HFFc6 (cell line): Measurements from ENCODE around the gene TNFSF12. TPM values are rescaled to one million over a fixed set of nuclear protein-coding genes. Genes with fewer than 3 reads are reported as not detected.

Experiments used
- DNase-seq: peaks from one replicate; pipeline ENCODE4 v3.0.0-alpha.2; 2018
- H3K27ac Mint-ChIP-seq: 2 replicates; pipeline ENCODE4 v1.8.0; 2020; ENCODE audit warnings: mild to moderate bottlenecking, mixed read lengths
- H3K27me3 Mint-ChIP-seq: 2 replicates; pipeline ENCODE4 v1.8.0; 2021; ENCODE audit warnings: mild to moderate bottlenecking, moderate library complexity, mixed read lengths; ENCODE audit not compliant: insufficient read depth
- H3K36me3 Mint-ChIP-seq: 2 replicates; pipeline ENCODE4 v1.8.0; 2021; ENCODE audit warnings: low read depth, mixed read lengths
- H3K4me1 Mint-ChIP-seq: 2 replicates; pipeline ENCODE4 v1.8.0; 2020; ENCODE audit warnings: low read depth, mixed read lengths
- H3K4me3 Mint-ChIP-seq: 2 replicates; pipeline ENCODE4 v1.8.0; 2020; ENCODE audit warnings: mild to moderate bottlenecking, moderate library complexity, mixed read lengths
- H3K9me3 Mint-ChIP-seq: 2 replicates; pipeline ENCODE4 v1.8.0; 2020; ENCODE audit warnings: mild to moderate bottlenecking, mixed read lengths
- CTCF ChIP-seq: fragments of 200-600 bp; sonication (generic); IDR thresholded peaks from 2 replicates; pipeline ENCODE4 v1.5.0; 2021; ENCODE audit warnings: antibody characterized with exemption, mild to moderate bottlenecking
- total RNA-seq, 6 experiments: library from RNA; stranded (reverse); fragmentation: NEBNext Ultra II Directional; extraction: Animal tissue kit (Norgen Biotek cat#: 25700); gene quantifications; 2 replicates in 1 of 6; 3 replicates in 5 of 6; pipeline ENCODE4 v1.2.3, GENCODE V29; 2021

TNFSF12 gene
- total RNA-seq, 6 experiments from 2014 or later = 22.0 to 28.3 (median 25.4) TPM

- Mint-ChIP-seq H3K4me1 (peaks cover 63% of the 10 kb centered on the region), H3K36me3 (peaks cover 84% of the 10 kb centered on the region)
These were observed 24.6 kb downstream of the TNFSF12 start for GRCh38 chr17:7573324-7574080.

GRCh38 chr17:7574176-7574953, 25.5 kb downstream of the TNFSF12 start:
- Mint-ChIP-seq H3K4me1 (peaks cover 71% of the 10 kb centered on the region), H3K27me3 (peaks cover 59% of the 10 kb centered on the region), H3K9me3 (peaks cover 9% of the 10 kb centered on the region), H3K4me3 (peak overlapping the region; percentile 94), H3K27ac (peak overlapping the region; percentile 97), H3K36me3 (peaks cover 83% of the 10 kb centered on the region)
- no peak for DNase-seq
- no peak for TF ChIP-seq CTCF

More at GRCh38 chr17:7573324-7574080, 24.6 kb downstream of the TNFSF12 start:
- Mint-ChIP-seq H3K27ac (peak overlapping the region; percentile 97), H3K4me3 (peak overlapping the region; percentile 94), H3K9me3 (peaks cover 9% of the 10 kb centered on the region), H3K27me3 (peaks cover 51% of the 10 kb centered on the region)
- no peak for TF ChIP-seq CTCF
- peak; percentile 78 for DNase-seq

- H3K4me3 Mint-ChIP-seq = peak overlapping the region; percentile 94
- no peak for TF ChIP-seq CTCF
- H3K27me3 Mint-ChIP-seq = peaks cover 70% of the 10 kb centered on the region
- peak overlapping the region; percentile 97 for H3K27ac Mint-ChIP-seq
- peaks cover 78% of the 10 kb centered on the region for H3K36me3 Mint-ChIP-seq
- H3K9me3 Mint-ChIP-seq = peaks cover 15% of the 10 kb centered on the region
- H3K4me1 Mint-ChIP-seq = peaks cover 82% of the 10 kb centered on the region
- no peak for DNase-seq
These were observed 26.6 kb downstream of the TNFSF12 start for GRCh38 chr17:7575481-7575883.

- no peak for TF ChIP-seq CTCF
- H3K27ac Mint-ChIP-seq = peak overlapping the region; percentile 97
These were observed 27.1 kb downstream of the TNFSF12 start for GRCh38 chr17:7575959-7576358.

GRCh38 chr17:7576432-7576937, 27.6 kb downstream of the TNFSF12 start:
- DNase-seq = no peak
- TF ChIP-seq CTCF = no peak
- Mint-ChIP-seq H3K27ac (peak overlapping the region; percentile 97), H3K4me3 (peak overlapping the region; percentile 94), H3K4me1 (peaks cover 84% of the 10 kb centered on the region), H3K27me3 (peaks cover 71% of the 10 kb centered on the region), H3K9me3 (peaks cover 15% of the 10 kb centered on the region), H3K36me3 (peaks cover 77% of the 10 kb centered on the region)

More at GRCh38 chr17:7575959-7576358, 27.1 kb downstream of the TNFSF12 start:
- DNase-seq = no peak
- peaks cover 15% of the 10 kb centered on the region for H3K9me3 Mint-ChIP-seq
- H3K36me3 Mint-ChIP-seq = peaks cover 79% of the 10 kb centered on the region
- H3K4me1 Mint-ChIP-seq = peaks cover 84% of the 10 kb centered on the region
- H3K27me3 Mint-ChIP-seq = peaks cover 71% of the 10 kb centered on the region
- H3K4me3 Mint-ChIP-seq = peak overlapping the region; percentile 94
